HepG2 (cell line): ENCODE data around the gene TAF8. TPM values are rescaled to one million over a fixed set of nuclear protein-coding genes. Genes with fewer than 3 reads are reported as not detected.

ENCODE experiments used
- ARID2 ChIP-seq: sonication (generic); formaldehyde crosslinking; IDR thresholded peaks from 2 replicates; pipeline ENCODE4 v1.8.1; 2022; ENCODE audit warnings: mild to moderate bottlenecking, missing genetic modification reagents, borderline replicate concordance
- BHLHE40 ChIP-seq: IDR thresholded peaks from 2 replicates; pipeline ENCODE4 v1.6.1; 2011; ENCODE audit warnings: low read length, improper control_type of control experiment
- CHCHD3 ChIP-seq: sonication (generic); formaldehyde crosslinking; IDR thresholded peaks from 2 replicates; pipeline ENCODE4 v1.8.0; 2022; ENCODE audit warnings: mild to moderate bottlenecking, missing genetic modification reagents, moderate library complexity
- FOXM1 ChIP-seq: sonication (generic); formaldehyde crosslinking; IDR thresholded peaks from 2 replicates; pipeline ENCODE4 v1.5.0; 2020; ENCODE audit warnings: missing genetic modification reagents
- IKZF5 ChIP-seq: IDR thresholded peaks from 2 replicates; pipeline ENCODE4 v1.6.1; 2018; ENCODE audit warnings: missing genetic modification reagents, mild to moderate bottlenecking, missing compliant biosample characterization
- KDM5A ChIP-seq: fragments of 200-600 bp; sonication (generic); IDR thresholded peaks from 2 replicates; pipeline ENCODE4 v1.7.0; 2018; ENCODE audit warnings: antibody characterized with exemption, mild to moderate bottlenecking, low read length, borderline replicate concordance
- NAIF1 ChIP-seq: sonication (generic); formaldehyde crosslinking; IDR thresholded peaks from 2 replicates; pipeline ENCODE4 v1.5.0; 2020; ENCODE audit warnings: mild to moderate bottlenecking, missing genetic modification reagents, borderline replicate concordance
- NFE2L2 ChIP-seq: fragments of 150-350 bp; IDR thresholded peaks from 2 replicates; pipeline ENCODE4 v1.6.1; 2014; ENCODE audit warnings: low read length
- NFIB ChIP-seq: sonication (generic); formaldehyde crosslinking; IDR thresholded peaks from 2 replicates; pipeline ENCODE4 v1.9.0; 2021; ENCODE audit warnings: missing genetic modification reagents, mild to moderate bottlenecking, borderline replicate concordance
- POLR2A ChIP-seq, 2 experiments: IDR thresholded peaks; 2 replicates each; pipeline ENCODE4 v1.6.1; 2011; ENCODE audit warnings: low read depth in 2 of 2, low read length in 2 of 2, mild to moderate bottlenecking in 1 of 2, moderate library complexity in 1 of 2; ENCODE audit not compliant: insufficient read depth in 1 of 2
- RXRA ChIP-seq: sonication (generic); formaldehyde crosslinking; IDR thresholded peaks from 2 replicates; pipeline ENCODE4 v1.5.1; 2020; ENCODE audit warnings: missing genetic modification reagents
- SOX13 ChIP-seq, 3 experiments: fragments of 450-650 bp in 1 of 3; sonication (generic) in 1 of 3; formaldehyde crosslinking in 1 of 3; IDR thresholded peaks in 2 of 3; conservative IDR thresholded peaks in 1 of 3; 2 replicates each; pipeline versions ENCODE4 v1.5.0 to v1.6.1; 2016 to 2020; ENCODE audit warnings: antibody characterized with exemption in 1 of 3, mild to moderate bottlenecking in 1 of 3, missing compliant biosample characterization in 1 of 3, missing genetic modification reagents in 1 of 3, moderate library complexity in 1 of 3
- TCF7 ChIP-seq: sonication (generic); IDR thresholded peaks from 2 replicates; pipeline ENCODE4 v1.6.1; 2016; ENCODE audit warnings: antibody characterized with exemption, low read depth
- XRCC5 ChIP-seq: fragments of 200-400 bp; formaldehyde crosslinking; optimal IDR thresholded peaks from 2 replicates; pipeline ENCODE3; 2017; ENCODE audit warnings: mild to moderate bottlenecking, low read length
- ZFAT ChIP-seq: sonication (generic); formaldehyde crosslinking; conservative IDR thresholded peaks from 2 replicates; pipeline ENCODE4 v1.8.1; 2023; ENCODE audit warnings: missing genetic modification reagents, inconsistent platforms
- ZKSCAN8 ChIP-seq: IDR thresholded peaks from 2 replicates; pipeline ENCODE4 v1.6.1; 2016; ENCODE audit warnings: borderline replicate concordance, missing genetic modification reagents, missing compliant biosample characterization
- ZNF10 ChIP-seq: sonication (generic); formaldehyde crosslinking; IDR thresholded peaks from 2 replicates; pipeline ENCODE4 v1.4.0; 2020; ENCODE audit warnings: mild to moderate bottlenecking, low read depth, missing genetic modification reagents, borderline replicate concordance
- ZNF317 ChIP-seq: sonication (generic); formaldehyde crosslinking; IDR thresholded peaks from 2 replicates; pipeline ENCODE4 v1.5.0; 2020; ENCODE audit warnings: mild to moderate bottlenecking, missing genetic modification reagents
- ZNF331 ChIP-seq: sonication (generic); formaldehyde crosslinking; IDR thresholded peaks from 2 replicates; pipeline ENCODE4 v1.4.0; 2020; ENCODE audit warnings: missing genetic modification reagents
- ZNF34 ChIP-seq: sonication (generic); formaldehyde crosslinking; IDR thresholded peaks from 2 replicates; pipeline ENCODE4 v1.4.0; 2020; ENCODE audit warnings: mild to moderate bottlenecking, missing genetic modification reagents, borderline replicate concordance
- polyA plus RNA-seq, 8 experiments: library from polyadenylated mRNA; depleted of rRNA in 3 of 8; stranded (reverse) in 7 of 8; unstranded in 1 of 8; fragments of >200 nt; fragmentation: Illumina TruSeq in 4 of 8; extraction: Trizol in 4 of 8; gene quantifications; 2 replicates each; pipeline versions ENCODE4 v1.2.1 to v1.2.3, GENCODE V29; 2011 to 2016; ENCODE audit warnings: low read depth in 4 of 8, missing spikeins in 1 of 8, mixed read lengths in 1 of 8; ENCODE audit not compliant: insufficient read depth in 1 of 8
- total RNA-seq, 5 experiments: library from RNA; depleted of rRNA; stranded (reverse); fragments of >200 nt; fragmentation: Illumina TruSeq; extraction: Trizol; gene quantifications; 2 replicates each; pipeline ENCODE4 v1.2.3, GENCODE V29; 2016; ENCODE audit warnings: low read depth in 1 of 5
- TF ChIP-seq, protein P1 (sequence below): sonication (generic); formaldehyde crosslinking; IDR thresholded peaks from 2 replicates; pipeline ENCODE4 v1.8.1; 2023; ENCODE audit warnings: mild to moderate bottlenecking, missing genetic modification reagents
- TF ChIP-seq, protein P2 (sequence below): sonication (generic); formaldehyde crosslinking; IDR thresholded peaks from 2 replicates; pipeline ENCODE4 v1.4.0; 2020; ENCODE audit warnings: missing genetic modification reagents
- TF ChIP-seq, protein P3 (sequence below): sonication (generic); formaldehyde crosslinking; IDR thresholded peaks from 2 replicates; pipeline ENCODE4 v1.4.0; 2020; ENCODE audit warnings: mild to moderate bottlenecking, missing genetic modification reagents, borderline replicate concordance

The TAF8 gene
- total and polyA plus RNA-seq, 2 of the 13 experiments (the other 11 are each of a cell fraction or from before 2014, with no cell fraction given), result 25.2 to 25.8 TPM

GRCh38 chr6:42136508-42137193 lies 86.3 kb downstream of the TAF8 start (continued):
- TF ChIP-seq, protein P1, sequence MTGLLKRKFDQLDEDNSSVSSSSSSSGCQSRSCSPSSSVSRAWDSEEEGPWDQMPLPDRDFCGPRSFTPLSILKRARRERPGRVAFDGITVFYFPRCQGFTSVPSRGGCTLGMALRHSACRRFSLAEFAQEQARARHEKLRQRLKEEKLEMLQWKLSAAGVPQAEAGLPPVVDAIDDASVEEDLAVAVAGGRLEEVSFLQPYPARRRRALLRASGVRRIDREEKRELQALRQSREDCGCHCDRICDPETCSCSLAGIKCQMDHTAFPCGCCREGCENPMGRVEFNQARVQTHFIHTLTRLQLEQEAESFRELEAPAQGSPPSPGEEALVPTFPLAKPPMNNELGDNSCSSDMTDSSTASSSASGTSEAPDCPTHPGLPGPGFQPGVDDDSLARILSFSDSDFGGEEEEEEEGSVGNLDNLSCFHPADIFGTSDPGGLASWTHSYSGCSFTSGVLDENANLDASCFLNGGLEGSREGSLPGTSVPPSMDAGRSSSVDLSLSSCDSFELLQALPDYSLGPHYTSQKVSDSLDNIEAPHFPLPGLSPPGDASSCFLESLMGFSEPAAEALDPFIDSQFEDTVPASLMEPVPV (CRISPR knock-in tag), result no peak
- peak; percentile 83; the same call in 1 of the 2 replicates for TF ChIP-seq NFE2L2
- TF ChIP-seq NAIF1 (CRISPR knock-in tag), result no peak
- TF ChIP-seq XRCC5, result peak; percentile 28
- no peak for TF ChIP-seq FOXM1 (CRISPR knock-in tag)
- TF ChIP-seq, protein P2, sequence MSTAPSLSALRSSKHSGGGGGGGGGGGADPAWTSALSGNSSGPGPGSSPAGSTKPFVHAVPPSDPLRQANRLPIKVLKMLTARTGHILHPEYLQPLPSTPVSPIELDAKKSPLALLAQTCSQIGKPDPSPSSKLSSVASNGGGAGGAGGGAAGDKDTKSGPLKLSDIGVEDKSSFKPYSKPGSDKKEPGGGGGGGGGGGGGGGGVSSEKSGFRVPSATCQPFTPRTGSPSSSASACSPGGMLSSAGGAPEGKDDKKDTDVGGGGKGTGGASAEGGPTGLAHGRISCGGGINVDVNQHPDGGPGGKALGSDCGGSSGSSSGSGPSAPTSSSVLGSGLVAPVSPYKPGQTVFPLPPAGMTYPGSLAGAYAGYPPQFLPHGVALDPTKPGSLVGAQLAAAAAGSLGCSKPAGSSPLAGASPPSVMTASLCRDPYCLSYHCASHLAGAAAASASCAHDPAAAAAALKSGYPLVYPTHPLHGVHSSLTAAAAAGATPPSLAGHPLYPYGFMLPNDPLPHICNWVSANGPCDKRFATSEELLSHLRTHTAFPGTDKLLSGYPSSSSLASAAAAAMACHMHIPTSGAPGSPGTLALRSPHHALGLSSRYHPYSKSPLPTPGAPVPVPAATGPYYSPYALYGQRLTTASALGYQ, result no peak; the same call in 1 of the 2 replicates
- TF ChIP-seq IKZF5, result no peak
- TF ChIP-seq POLR2A (IDR thresholded peaks at IDR 0.05; ENCODE audit: insufficient read depth in 1 of 2, low read depth in 2 of 2, low read length in 2 of 2), result no peak
- 0 out of 2 replicates have a peak, but pooled peaks have one; percentile 51 for TF ChIP-seq ZNF34 (CRISPR knock-in tag)
- peak; percentile 53; the same call in 1 of the 2 replicates for TF ChIP-seq TCF7
- TF ChIP-seq ZNF10 (CRISPR knock-in tag), result no peak
- TF ChIP-seq KDM5A, result no peak
- no peak for TF ChIP-seq RXRA (CRISPR knock-in tag)
- TF ChIP-seq ZNF317 (CRISPR knock-in tag), result 0 out of 2 replicates have a peak, but pooled peaks have one; percentile 16
- TF ChIP-seq BHLHE40, result no peak
- TF ChIP-seq ZNF331 (CRISPR knock-in tag), result no peak
- TF ChIP-seq ARID2 (CRISPR knock-in tag), result peak; percentile 72; the same call in 1 of the 2 replicates
- TF ChIP-seq CHCHD3 (CRISPR knock-in tag), result no peak
- TF ChIP-seq SOX13 (IDR thresholded peaks at IDR 0.05), result no peak
- no peak for TF ChIP-seq SOX13 (CRISPR knock-in tag; conservative IDR thresholded peaks at IDR 0.05 in 1 of 2, IDR thresholded peaks at IDR 0.05 in 1 of 2)
- TF ChIP-seq NFIB (CRISPR knock-in tag), result no peak
- TF ChIP-seq, protein P3, sequence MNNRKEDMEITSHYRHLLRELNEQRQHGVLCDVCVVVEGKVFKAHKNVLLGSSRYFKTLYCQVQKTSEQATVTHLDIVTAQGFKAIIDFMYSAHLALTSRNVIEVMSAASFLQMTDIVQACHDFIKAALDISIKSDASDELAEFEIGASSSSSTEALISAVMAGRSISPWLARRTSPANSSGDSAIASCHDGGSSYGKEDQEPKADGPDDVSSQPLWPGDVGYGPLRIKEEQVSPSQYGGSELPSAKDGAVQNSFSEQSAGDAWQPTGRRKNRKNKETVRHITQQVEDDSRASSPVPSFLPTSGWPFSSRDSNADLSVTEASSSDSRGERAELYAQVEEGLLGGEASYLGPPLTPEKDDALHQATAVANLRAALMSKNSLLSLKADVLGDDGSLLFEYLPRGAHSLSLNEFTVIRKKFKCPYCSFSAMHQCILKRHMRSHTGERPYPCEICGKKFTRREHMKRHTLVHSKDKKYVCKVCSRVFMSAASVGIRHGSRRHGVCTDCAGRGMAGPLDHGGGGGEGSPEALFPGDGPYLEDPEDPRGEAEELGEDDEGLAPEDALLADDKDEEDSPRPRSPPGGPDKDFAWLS (CRISPR knock-in tag), result no peak
- TF ChIP-seq ZFAT (CRISPR knock-in tag), result peak; percentile 79; the same call in 1 of the 2 replicates
- no peak for TF ChIP-seq ZKSCAN8 (CRISPR knock-in tag)
